GM19240 (cell line): ENCODE data around the gene CIB4.
"Not testable (repeated sequence)": the region's sequence is repeated elsewhere in the genome, so short reads cannot be mapped to it uniquely, and the experiment has no call there.

Source experiments
- DNase-seq: peaks from one replicate; pipeline ENCODE4 v3.0.0; 2011; ENCODE audit warnings: low spot score; ENCODE audit not compliant: insufficient read length

CIB4 gene

DNA sequence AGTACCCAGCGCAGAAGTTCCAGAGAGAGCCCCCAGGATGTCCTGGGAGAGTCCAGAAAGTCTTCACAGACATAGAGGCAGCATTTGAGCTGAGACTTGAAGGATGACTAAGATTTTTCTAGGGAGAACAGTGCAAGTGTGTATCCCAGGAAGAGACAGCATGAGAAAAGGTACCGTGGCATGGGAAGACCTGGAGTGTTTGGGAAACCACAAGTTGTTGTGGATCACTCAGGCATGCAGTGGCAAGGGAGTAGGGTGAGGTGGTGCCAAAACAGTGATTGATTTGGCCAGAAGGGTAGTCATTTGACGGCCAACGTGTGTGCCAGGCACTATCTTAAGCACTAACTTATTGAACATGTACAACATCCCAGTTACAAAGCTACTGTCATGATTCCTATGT, 26.9 kb upstream of the CIB4 start:
- no peak for DNase-seq

DNA sequence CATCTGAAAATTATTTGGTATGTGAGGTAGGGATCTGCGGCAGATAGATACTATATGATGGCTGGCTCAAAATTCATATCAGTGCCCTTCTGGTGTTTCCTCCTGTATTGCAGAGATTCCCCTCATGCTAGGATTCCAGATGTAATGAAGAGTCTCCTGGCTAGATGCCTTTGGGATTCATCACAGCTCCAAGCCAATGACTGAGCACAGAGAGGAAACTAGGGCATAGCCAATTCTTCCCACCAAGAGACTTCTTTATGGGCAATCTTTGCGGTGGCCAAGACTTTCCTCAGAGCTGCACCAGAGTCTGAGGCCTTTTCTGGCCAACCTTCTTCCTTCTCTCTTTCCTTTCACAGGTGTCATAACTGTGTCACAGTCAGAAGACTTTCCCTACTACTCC, 25.5 kb upstream of the CIB4 start:
- no peak for DNase-seq

DNA sequence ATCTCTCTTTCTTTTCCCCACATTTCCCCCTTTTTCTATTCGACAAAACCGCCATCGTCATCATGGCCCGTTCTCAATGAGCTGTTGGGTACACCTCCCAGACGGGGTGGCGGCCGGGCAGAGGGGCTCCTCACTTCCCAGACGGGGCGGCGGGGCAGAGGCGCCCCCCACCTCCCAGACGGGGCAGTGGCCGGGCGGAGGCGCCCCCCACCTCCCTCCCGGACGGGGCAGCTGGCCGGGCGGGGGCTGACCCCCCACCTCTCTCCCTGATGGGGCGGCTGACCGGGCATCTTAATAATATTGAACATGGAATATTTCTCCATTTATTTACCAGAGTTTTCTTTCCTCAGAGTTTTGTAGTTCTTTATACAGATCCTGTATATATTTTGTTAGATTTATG, 24.1 kb upstream of the CIB4 start:
- DNase-seq, result not testable (repeated sequence)

DNA sequence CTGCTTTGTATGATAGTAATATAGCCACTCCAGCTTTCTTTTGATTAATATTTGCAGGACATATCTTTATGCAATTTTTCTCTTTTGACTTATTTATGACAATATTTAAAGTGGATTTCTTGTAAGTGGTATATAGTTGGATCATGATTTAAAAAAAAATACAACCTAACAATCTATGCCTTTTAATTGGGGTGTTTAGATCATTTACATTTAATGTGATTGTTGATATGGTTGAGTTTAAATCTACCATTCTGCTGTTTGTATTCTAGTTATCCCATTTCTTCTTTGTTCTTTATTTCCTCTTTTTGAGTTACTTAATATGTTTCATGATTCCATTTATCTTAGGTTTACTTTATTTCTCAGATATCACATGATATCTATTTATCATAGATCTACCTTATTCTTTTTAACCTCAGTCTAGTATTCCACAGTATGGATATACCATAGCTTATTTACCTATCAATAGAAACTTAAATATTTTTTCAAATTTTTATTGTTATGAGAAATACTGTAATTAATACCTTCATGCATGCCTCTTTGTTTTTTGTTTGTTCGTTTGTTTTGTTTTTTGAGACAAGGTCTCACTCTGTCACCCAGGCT, 19.3 kb upstream of the CIB4 start:
- DNase-seq, result no peak

DNA sequence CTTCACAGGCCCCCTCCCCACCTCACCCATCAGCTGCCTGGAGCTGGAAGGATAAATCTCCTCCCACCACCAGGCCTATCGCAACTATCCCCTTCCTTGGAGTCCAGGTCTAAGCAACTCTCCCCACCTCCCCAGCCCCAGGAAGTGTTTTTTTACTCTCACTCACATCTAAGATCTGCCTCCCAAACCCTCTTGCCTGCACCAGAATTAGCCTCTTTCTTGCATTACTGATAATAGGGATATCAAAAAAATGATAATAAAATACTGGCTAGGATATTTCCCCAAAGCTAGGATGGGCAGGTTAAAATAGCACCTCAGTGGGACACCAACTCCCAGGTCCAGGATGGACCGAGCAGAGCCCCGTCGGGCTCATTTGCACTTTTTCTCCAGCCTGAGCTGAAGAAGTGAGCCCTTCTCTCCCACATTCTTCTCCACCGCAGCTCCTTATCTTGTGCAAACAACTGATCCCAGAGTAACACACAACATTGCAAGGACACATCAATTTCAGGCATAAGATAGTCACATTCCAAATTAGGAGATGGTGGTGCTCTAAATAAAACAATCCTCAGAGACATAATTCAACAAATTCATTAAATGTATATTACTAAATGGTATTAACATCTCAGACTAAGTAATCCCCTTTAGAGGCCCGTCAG, 17.7 kb upstream of the CIB4 start:
- DNase-seq, result no peak

DNA sequence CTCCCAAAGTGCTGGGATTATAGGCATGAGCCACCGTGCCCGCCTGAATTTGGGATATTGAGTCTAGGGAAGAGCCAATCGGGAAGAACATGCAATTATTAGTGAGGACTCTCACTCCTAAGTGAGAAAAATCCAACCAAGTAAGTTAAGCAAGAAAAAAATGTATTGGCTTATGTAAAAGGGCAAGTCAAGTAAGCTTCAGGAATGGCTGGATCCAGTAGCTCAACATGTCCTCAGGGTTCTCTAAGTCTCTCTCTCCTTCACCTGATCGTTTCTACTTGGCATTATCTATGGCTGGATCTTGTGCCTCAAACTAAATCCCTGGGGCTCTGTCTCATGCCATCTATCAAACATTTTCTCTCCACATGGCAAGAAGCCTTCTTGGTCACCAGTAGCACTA, 16.1 kb upstream of the CIB4 start:
- DNase-seq, result no peak

DNA sequence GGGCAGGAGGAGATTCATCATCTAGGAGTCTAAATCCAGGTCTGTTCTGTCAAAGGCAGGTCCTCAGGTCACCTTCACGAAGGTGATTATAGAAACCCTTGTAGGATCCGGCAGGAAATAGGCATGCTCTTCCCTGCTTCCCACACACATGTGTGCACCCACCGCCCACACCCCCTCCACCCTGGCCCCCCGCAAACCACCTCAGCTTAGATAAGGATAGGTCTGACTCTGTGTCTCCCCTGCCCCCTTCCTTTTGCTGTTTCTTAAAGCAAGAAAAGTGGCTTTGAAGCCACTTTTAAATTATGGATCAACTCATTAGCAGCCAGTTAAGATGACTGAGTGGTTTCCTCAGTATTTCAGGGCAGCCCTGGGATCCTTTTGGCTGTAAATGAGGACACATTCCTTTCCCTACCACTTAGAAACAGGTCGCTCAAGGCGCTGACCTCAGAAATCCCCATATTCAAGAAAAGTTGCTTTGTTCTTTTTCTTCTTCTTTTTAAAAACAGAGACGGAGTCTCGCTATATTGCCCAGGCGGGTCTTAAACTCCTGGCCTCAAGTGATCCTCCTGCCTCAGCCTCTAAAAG, 14.5 kb upstream of the CIB4 start:
- no peak for DNase-seq

DNA sequence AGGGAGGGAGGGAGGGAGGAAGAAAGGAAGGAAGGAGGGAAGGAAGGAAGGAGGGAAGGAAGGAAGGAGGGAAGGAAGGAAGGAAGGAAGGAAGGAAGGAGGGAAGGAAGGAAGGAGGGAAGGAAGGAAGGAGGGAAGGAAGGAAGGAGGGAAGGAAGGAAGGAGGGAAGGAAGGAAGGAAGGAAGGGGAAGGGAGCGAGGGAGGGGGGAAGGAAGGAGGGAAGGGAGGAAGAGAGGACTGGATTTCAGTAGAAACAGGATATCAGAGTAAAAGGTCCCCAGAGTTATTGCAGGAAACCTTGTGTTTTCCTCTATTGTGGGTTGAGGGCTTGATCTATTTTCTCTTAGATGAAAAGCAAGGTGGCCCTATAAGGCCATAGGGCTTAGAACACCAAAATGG, 14.0 kb upstream of the CIB4 start:
- DNase-seq, result not testable (repeated sequence)

DNA sequence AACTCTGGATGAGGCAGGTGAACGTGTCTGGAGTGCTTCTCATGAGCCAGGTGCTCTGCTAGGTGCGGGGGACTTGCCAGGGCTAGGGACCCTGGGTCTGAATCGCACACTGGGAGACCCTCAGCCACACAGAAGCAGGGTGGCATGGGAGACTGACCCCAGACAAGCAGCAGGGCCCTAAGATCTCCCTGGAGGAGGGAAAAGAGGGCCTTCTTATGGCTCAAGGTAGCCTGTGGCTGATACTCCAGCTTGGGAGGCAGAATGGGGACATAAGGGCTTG, 12.8 kb upstream of the CIB4 start:
- DNase-seq, result no peak

DNA sequence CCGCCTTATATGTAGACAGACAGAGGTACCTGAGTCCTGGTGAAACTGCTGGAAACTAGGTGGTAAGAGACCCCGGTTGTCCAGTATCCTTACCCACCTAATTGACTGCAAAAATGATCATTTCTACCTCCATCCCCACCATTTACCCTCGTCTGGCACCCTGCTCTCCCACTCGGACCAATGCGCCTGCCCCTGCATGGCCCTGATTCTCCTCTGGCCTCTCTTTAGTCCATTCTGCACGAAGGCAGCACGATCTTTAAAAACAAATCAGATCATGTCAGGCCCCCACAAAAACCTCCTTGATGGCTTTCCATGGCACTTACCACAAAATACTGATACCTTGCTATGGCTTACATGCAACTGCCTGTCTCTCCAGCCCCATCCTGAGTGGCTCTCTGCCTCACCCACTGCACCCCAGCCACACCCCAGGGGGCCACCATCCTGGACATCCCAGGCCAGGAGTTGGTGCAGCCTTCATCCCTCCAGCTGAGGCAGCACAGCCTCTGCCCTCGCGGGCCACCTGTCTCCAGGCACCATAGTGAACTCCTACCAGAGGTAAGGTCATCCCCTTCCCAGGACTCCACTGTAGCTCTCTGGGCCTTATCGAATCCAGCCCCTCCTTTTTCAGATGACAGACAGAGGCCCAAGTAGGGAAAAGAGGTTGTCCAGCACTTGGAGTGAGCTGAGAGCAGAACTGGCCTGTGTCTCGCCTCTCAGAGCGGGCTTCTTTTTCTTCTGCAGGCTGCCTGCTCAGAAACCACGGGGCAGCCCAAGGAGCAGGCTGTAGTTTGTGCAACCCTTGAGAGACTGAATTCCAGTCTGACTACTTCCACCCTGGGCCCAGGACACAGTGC, 12.3 kb upstream of the CIB4 start:
- DNase-seq, result no peak

DNA sequence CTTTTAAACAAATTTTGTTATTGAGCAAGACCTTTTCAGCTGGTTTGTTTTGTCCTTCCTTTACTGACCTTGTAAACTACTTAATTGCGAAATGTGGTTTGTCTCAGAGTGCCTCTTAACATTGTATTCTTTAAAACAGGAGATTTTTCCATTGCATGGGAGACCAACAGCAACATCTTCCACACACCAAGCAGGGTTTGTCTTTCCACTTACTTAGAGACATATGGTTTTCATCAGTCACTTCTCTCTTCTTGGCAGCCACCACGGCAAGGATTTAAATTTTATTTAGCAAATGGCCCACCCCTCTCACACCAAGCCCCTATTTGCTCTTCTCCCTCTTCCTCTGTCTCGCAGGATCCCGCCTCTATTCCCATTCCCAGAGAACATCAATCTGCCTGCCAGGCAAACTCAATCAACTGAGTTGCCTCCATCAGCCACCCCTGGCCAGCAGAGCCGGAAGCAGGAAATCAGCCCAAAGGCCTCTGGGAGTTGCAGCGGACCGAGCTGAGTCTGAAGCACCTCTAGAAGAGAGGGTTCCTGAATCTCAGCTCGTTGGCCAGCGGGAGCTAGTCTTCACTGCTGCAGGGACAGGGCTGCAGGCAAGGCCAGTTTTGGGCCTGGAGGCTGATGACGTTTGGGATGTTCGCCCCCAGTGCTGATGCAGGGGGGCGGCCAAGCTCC, 11.3 kb upstream of the CIB4 start:
- DNase-seq, result no peak

DNA sequence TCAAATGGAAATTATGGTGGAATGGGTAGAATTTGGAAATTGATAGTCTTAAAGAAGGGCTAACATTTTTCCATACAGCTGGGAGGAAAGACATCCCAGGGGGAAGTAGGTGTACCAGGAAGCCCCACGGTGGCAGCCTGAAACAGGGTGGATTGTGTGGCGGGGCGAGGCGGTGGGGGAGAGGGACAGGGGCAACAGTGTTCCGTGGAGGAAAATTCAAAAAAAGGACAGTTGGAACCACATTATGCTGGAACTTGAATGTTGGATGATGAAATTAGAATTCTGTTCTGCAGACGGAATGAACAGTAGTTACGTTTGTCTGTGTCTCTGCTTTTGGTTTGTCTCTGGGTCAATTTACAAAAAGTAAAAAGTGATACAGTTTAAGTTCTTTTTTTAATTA, 10.6 kb upstream of the CIB4 start:
- no peak for DNase-seq

DNA sequence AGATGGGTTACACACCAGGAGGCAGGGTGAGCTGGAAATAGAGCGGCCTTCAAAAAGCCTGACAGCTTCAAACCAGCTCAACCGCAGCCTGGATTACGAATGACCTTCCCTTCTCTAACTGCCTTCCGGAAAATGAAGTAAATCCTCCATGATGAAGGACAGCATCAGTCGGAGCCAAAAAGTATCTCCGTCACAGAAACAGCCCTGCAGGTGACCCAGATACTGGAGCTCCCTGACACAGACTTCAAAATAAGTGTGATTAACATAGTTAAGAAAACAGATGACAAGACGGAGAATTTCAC, 10.3 kb upstream of the CIB4 start:
- no peak for DNase-seq

DNA sequence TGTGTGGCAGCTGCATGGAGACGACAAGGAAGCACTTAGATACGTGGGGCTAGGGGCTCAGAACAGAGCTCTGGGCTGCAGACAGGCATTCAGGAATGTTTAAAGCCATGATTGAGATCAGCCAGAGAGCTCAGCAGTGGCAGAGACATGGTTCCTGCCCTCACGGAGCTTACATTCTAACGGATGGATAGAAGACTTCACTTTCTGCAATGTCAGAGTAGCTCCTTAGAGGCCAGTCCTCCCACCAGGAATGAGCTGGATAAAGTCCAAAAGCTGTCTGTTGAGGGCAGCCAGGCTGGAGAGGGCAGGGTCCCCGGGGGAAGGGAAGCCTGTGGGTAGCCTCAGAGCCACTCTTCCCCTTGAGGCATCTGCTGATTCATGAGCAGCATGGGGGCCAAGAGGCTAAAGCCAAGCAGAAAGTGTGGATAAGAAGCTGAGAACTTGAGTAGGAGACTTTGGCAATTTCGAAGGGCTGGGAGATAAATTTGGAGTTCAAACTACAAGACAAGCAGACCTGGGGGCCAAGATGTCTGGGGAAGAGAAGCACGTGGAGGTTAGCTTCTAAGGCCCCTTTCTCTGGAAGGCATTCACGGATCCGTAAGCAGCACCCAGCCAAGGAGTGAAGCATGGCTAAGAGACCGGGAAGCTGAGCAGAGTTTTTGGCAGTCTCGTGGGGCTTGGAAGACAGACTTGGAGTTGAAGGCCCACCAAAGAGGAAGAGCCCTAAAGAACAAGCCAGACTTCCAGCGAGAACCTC, 9.7 kb upstream of the CIB4 start:
- no peak for DNase-seq

DNA sequence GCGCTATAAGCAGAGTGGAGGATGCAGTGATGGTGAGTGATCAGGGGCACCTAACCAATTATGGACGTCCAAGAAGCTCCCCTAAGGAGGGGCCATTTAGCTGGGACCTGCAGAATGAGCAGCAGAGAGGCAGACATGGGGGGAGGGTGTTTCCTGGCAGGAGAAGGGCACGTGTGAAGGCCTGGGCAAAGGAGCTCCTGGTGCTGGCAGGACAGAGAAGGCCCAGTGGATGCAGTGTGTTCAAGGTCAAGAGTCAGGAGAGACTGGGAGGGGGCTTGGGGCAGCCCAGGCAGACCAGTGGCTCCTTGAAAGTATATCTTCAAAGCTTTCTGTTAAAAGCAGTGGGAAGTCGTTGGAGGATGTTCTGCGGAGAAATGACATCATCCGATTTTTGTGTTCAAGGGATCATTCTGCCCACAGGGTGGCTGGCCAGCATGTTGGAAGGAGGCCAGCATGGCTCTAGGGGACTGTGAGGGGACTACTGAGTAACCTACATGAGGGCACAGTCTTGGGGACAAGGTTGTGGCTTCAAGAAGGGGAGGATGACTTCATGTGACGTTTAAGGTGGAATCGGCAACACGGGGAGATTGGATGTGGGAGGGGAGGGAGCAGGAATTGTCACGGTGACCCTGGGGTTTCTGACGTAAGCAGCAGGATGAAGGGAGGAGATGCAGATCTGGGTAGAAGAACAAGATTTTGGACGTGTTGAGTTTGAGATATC, 9.0 kb upstream of the CIB4 start:
- no peak for DNase-seq

DNA sequence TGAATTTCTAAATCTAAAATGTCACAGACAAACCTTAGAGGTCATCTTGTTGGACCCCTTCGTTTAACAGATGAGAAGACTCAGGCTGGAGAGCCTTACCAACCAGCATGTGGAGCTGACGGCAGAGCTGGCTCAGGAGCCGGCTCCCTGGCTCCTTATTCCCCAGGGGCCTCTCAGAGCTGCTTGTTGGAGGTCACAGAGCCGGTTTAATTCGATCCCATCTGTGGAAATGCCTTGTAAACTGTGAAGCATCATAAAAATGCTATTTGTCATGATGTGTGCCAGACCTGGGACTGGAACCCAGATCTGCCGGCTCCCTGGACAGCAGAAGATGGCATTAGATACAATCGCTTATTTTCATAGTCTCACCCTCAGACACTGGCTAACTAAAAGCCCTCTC, 8.2 kb upstream of the CIB4 start:
- DNase-seq, result no peak

DNA sequence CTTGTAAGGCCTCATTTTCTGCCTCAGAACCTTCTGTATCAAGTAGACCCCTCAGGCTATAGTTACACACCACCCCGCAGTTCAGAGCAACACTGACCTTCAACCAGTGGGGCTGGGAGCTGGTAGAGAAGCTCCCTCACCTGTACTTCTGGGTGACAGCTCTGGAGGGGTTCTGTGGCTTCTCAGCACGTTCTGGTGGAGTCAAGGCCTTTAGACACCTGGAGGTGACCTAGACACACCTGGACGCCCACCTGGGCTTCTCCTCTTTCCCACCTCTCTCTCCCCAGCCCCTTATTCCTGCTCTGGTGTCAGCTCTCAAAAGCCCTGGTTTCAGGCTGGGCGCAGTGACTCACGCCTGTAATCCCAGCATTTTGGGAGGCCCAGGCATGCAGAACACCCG, 7.3 kb upstream of the CIB4 start:
- DNase-seq, result no peak

DNA sequence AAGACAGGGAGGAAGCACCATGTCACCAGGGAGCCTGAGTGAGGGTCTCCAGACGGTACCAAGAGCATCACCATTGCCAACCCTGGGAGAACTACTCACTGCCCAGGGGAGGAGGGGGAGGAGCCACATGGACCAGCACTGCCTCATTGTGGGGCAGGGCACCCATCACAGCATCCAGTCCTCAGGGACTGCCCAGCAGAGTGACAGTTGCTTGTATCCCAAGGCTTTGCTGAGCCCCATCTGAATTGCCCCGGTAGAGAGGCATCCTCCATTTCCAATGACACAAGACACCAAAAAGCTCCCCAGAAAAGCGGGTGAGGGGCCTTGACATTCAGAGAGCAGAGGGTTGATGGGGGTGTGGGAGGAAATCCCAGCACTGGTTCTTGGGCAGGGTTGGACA, 6.8 kb upstream of the CIB4 start:
- no peak for DNase-seq

DNA sequence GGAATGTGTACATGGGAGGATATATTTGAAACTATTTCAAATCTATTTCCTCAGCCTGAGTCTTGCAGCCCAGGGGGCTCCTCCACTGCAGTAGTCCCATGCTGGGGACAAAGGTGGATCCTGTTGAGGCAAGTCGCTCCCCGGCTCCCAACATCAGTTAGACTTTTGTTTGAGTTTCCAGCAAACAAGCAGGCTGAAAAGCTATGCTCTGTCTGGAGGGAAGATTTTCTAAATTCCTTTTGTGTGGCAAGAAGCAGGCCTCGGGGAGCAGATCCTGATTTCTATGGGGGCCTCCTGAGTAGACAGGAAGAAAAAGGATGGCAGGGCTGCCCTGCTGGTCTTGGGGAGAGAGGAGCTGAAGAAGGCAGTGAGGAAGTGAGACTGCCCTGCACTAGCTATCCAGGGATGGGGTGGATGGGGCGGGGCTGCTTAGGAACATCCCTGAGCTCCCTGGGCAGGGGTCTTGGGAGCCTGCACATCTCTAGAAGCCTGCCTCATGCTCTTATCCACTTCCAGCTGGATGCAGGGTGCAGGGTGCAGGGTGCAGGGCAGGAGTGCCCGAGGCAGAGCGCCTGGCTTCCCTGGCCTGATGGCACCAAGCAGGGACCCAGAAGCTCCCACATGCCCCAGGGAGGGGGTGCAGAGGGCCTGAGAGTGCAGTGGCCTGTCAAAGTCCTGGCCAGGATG, 6.0 kb upstream of the CIB4 start:
- DNase-seq, result no peak

DNA sequence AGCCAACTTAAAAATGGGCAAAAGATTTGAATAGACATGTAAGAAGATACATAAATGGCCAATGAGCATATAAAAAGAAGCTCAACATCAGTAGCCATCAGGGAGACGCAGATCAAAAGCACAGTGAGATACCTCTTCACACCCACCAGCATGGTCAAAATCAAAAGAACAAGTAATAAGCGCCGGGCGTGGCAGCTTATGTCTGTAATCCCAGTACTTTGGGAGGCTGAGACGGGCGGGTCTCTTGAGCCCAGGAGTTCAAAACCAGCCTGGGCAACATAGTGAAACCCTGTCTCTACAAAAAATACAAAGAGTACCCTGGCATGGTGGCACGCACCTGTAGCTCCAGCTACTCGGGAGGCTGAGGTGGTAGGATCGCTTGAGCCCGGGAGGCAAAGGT, 4.6 kb upstream of the CIB4 start:
- no peak for DNase-seq
